ENCODE measurements around the gene KLHL6.
"Not testable (repeated sequence)": the region's sequence is repeated elsewhere in the genome, so short reads cannot be mapped to it uniquely, and the experiment has no call there.

KLHL6 gene, protein sequence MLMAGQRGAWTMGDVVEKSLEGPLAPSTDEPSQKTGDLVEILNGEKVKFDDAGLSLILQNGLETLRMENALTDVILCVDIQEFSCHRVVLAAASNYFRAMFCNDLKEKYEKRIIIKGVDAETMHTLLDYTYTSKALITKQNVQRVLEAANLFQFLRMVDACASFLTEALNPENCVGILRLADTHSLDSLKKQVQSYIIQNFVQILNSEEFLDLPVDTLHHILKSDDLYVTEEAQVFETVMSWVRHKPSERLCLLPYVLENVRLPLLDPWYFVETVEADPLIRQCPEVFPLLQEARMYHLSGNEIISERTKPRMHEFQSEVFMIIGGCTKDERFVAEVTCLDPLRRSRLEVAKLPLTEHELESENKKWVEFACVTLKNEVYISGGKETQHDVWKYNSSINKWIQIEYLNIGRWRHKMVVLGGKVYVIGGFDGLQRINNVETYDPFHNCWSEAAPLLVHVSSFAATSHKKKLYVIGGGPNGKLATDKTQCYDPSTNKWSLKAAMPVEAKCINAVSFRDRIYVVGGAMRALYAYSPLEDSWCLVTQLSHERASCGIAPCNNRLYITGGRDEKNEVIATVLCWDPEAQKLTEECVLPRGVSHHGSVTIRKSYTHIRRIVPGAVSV

DNA sequence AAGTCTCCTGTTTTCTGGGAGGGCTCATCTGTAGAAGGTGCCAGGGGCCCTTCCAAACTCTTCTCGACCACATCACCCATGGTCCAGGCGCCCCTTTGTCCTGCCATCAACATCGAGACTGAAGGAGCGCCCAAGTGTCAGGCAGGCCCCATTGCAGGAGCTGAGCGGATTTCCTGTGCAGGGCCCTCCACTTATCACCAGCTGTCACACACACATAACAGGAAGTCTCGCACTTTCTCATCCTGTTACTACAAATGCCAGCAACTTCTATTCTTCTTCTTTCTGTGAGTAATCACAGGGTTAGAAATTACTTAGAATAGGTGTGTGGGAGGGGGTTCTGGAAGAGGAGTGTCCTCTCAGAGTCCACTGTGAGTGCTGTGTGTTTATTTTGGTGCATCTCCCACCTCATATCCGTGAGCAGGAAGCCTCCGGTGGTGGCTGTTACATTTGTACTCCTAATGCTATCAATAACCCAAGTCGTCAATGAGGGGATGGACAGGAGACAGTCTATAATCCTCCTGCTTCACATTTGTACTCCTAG lies at the start of gene KLHL6:
Gene KLHL6 (minus strand): TSS at position 166 of the 541 bp plus-strand sequence. CDS start 53 bp downstream, at position 113.
- DNase-seq (ENCODE audit: low read depth): no peak

DNA sequence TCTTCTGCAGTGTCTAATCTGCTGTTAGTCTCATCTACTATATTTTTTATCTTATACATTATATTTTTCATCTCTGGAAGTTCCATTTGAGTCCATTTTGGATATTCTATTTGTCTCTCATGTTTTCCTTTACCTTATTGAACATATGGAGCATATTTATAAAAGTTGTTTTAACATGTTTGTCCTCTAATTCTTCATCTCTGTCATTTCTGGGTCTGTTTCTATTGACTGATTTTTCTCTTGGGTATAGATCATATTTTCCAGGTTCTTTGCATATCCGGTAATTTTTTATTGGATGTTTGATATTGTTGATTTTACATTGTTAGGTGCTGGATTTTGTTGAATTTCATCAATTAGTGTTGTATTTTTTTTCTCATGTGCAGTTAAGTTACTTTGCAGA lies 42.5 kb upstream of the KLHL6 start:
- no peak for DNase-seq (ENCODE audit: low read depth)

DNA sequence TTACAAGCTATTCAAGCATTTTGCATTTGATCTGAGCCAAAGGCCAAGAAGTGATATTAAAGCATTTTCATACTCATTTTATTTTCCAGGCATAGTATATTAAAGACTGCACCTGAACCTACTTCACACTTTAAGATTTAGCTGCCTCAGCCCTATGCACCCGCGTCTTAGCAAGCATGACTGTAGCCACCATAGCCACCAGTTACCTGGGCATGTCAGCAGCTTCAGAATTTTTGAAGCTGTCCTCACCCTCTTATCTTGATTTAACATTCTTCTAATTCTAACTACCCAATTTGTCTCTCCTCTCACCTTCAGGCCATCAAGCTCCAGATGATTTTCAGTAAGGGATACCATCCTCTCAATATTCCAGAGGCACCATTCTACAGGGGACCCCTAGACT lies 39.1 kb upstream of the KLHL6 start:
- no peak for DNase-seq (ENCODE audit: low read depth)

DNA sequence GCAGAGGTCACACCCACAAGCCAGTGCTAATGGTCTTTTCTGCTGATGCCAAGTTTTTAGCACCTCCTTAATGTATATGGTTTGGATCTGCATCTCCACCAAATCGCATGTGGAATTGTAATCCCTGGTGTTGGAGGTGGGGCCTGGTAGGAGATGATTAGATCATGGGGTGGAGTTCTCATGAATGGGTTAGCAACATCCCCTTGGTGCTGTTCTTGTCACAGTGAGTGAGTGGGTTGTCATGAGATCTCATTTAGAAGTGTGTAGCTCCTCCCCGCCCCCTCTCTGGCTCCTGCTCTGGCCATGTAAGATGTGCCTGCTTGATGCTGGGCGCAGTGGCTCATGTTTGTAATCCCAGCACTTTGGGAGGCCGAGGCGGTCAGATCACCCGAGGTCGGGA lies 37.3 kb upstream of the KLHL6 start:
- no peak for DNase-seq (ENCODE audit: low read depth)

DNA sequence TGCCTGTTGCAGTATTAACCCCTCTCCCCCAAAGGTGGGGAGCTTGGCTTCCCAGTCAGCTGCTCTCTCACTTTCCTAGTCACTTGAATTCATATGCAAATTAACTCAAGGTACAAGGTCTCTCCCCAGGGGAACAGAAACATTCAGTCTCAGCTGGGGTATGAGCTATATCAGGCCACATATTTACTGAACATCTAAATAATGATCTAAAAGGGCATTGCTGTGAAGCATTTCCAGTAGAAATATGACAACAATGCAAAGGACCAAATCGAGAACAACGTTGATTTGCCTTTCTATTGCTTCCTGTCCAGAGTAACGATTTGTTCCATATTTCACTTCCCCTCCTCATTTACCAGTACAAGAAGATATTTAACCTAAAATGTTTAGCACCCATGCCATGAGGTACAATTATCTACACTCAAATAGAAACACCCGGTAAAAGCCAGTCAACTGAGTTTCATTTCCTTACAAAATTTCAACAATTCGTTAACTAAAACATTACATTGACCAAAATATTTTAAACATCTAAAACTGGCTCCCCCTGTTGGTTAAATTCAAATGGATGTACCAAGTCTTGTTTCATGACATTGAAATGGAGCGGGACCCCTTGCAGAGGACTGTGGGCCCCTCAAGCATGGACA lies 36.5 kb upstream of the KLHL6 start:
- no peak for DNase-seq (ENCODE audit: low read depth)

DNA sequence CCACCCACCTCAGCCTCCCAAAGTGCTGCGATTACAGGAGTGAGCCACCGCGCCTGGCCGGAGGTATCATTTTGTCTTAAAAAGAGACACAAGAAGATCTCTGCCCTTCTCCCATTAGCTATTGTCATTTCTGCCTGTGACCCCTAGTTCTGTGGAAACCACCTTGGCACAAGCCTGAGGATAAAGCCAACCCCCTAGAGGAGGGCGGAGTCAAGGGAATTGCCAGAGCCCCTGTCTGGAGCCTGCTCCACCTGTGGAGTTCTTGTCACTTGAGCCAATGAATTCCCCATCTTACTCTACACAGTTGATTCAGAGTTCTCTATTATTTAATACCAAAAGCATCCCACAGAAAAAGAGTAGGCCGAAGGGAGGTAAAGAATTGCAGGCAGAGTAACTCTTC lies 34.9 kb upstream of the KLHL6 start:
- no peak for DNase-seq (ENCODE audit: low read depth)

DNA sequence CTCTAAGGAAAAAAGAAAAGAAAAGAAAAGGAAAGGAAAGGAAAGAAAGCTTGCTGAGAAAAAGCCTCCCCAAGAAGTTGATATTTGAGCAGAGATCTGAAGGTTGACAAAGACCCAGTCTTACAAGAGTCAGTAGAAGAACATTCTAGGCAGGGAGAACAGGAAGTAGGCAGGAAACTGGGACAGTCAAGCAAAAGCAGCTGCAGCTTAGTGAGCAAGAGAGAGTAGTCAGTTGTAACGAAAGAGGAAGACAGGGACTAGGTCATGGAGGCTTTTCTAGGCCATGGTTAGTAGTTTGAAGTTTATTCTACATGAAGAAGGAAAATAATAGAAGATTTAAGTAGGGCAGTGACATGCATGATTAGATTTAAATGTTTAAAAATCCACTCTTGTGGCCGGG lies 31.8 kb upstream of the KLHL6 start:
- DNase-seq (ENCODE audit: low read depth): no peak

DNA sequence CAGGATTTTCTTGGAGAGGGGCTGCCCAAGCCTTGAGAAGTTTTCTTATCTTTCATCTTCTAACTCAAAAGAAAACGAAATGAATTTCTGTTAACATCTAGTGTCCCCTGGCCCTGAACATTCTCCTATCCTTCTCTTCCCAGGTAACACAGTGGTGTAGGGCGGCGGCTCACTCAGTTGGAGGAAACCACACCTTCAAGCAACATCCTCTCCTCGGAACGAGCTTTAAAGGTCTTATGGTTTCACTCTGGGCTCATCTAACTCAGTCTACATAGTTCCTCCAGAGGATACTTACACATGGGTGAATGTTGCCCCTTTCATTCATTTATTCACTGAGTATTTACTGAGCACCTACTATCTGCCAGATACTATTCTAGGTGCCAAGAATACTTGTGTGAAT lies 31.0 kb upstream of the KLHL6 start:
- no peak for DNase-seq (ENCODE audit: low read depth)

DNA sequence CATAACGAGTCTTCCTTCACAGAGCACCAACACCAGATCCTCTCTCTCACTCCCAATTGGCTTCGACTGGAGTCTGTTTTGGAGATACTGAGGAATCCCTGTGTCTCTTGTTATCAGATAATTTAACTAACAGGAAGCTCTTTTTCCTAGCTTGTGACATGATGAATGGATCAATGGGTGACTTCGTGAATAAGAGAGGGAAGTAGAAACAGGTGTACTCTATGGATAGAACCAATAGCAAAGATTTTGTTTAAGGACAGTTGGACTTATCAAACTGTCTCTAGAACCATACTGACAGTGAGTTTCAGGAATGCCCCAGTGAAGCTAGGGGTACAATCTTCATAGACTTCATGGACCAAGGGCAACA lies 29.4 kb upstream of the KLHL6 start:
- no peak for DNase-seq (ENCODE audit: low read depth)

DNA sequence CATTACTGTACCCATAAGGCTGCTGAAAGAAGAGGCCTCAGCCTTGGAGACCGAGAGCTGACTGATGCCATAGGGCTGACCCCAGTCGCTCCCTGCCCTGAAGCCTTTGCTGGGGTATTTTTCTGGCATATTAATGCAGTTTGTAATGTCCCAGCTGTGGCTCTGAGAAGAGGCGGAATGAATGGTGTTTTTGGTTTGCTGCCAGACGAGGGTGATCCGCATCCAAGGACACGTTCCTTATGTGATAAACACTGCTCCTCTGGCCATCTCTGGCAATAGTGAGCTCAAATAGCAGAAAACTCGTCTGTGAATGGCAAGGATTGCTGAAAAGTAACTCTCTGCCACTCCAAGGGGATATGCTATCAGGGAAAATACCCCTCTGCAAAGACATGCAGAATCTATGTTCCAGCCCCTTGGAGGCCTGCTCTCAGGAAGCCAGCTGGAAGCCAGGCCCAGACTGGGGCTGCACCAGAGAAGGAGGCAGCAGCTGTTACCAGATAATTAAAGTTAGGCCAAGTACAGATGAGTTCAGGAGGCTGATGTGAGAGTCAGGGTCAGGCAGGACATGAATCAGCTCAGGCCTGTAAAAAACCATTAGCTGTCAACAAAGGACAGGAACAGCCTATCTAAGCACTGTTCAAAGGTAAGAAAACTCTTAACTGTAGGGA lies 28.9 kb upstream of the KLHL6 start:
- DNase-seq (ENCODE audit: low read depth): peak; percentile 19

DNA sequence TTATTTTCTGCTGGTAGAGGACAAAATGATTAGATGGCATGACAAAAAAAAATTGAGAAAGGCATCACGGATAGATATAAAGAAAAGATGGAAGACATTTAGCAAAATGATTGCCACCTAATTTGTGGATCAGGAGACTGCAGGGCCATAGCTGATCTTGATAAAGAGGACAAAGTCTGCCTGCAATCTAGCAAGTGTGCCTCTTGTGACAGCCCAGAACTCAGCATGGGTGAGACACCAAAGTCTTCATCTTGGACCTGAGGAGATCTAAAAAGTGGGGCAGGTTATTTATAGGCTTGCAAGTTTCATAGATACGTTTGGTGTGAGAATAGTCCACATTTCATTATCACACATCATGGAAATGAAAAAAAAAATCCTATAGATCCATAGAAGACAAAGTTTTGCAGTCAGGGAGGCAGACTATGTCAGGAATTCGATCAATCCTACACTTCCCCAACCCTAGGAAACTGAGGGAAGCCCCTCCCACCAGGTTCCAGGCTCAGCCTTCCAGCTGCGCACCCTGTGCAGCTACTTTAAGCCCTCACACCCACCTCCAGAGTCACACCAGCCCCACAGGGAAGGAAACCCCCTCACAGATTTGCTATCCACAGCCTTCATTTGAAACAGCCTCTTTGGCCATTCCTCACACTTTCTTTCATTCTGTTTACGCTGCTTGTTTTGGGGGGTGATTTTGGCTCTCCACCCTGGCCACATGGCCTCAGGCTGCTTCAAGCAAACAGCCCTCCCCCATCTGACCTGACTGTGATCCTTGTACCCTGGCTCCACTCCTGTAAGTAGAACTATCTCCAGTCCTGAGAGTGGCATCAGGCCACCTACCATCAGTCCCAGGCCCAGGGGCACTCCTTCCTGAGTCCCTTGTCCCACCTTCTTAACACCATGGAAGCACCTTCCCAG lies 28.1 kb upstream of the KLHL6 start:
- no peak for DNase-seq (ENCODE audit: low read depth)

DNA sequence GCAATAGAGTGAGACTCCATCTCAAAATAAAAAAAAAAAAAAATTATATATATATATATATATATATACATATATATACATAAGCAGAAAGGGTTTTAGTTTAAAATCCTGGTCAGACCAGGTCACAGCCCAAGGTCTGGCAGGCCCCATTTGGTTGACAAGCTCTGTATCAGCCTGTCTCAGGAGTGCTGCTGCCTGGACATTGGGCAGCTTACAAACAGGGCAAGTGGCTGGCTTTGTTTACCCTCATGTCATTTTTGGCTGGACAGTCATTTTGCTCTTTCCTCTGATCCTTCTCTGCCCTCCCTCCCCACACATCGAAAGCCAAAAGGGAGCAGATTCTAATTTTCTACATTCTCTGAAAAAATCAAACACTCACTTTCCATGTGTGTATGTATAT lies 26.7 kb upstream of the KLHL6 start:
- no peak for DNase-seq (ENCODE audit: low read depth)

DNA sequence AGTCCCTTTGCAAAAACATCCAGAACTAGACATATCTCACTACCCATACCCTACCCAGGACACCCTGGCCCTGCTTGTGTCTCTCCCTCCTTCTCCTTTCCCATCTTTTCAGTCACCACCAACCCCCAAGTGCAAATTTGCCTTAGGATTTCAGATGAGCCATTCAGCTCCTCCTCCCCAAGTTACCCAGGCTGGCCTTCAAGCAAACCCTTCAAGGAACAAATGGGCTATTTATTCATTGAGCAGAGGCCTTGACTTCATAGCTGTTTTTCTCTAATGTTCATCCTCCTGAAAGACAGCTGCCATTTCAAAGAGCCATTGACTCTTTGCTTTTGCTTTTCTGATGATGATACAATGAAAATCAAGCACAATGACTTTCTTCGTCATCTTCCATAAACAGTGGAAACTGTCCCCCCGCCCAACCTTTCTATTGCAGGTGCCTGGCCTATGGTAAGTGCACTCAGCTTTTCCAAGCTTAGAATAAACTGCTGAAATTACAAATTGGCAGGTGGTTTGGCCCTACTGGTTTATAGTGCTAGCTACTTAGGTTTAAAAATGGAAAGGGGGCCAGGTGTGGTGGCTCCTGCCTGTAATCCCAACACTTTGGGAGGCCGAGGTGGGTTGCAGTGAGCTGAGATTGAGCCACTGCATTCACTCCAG lies 26.1 kb upstream of the KLHL6 start:
- no peak for DNase-seq (ENCODE audit: low read depth)

DNA sequence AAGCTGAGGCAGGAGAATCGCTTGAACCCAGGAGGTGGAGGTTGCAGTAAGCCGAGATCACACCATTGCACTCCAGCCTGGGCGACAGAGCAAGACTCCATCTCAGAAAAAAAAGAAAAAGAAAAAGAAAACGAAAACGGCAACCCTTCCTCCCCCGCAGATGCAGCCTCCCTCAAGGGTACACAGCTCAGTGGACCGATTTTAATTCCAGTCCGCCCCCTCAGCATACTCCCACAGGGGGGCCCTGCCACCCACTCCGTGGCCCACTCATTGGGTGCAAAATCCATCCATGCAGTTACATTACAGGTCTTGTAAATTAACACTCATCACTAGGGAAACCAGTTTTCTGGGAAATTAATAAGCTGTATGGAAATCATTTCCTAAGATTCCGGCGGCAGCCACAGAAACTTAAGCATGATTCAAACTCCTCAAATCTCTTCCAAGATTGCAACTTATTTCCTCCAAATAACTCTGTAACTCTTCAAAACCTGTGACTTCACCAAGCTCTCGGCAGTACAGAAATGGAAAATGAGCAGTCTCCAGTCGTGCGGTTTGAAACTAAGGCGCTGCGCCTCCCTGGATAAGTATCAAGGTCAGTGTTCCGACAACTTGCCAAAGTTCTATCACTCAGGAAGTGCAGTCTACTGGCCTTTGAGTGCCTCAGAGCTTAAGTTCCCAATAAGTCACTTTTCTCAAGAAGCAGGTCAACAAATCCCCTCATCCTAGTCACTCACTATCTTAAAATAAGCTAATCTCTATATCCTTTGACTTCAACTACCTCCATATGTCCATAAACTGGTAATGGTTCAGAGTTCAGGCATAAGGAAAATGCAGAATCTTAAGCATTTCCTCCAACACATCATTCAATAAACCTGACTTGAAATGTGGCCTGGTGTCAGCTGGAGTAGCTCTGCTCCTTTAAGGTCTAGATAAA lies 24.7 kb upstream of the KLHL6 start:
- no peak for DNase-seq (ENCODE audit: low read depth)

DNA sequence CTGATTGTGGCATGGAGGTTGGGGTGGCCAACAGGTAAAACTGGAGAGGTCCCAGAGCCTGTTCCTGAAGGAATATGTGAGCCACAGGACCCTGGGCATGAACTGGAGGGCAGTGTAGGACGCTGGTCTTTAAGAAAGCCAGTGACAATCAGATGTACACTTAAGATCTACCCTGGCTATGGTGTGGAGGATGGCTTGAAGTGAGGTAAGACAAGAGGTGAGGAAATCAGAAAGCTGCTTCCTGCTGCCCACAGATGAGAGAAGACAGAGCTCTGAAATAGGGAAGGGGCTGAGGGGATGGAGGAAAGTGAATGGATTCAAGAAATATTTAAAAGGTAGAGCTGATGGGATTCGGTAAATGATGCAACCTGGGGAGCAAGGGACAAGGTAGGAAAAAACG lies 22.7 kb upstream of the KLHL6 start:
- DNase-seq (ENCODE audit: low read depth): no peak

DNA sequence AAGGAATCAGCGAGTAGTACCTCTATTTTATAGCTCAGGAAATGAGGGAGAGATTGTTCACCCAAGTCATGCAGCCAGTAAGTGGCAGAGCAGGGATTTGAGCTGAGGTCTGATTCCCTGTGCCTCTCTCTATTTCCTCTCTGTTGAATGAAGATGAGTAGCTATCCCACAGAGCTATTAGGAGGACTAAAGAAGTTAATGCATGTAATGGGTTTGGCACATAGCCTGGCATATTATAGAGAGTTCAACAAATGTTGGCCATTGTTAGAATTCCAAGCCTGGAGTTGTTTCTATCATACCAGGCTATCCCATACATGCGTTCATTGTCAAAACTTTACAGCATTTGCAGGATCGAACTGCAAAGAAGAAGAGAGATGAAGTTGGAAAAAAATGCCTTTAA lies 21.8 kb upstream of the KLHL6 start:
- DNase-seq (ENCODE audit: low read depth): no peak

DNA sequence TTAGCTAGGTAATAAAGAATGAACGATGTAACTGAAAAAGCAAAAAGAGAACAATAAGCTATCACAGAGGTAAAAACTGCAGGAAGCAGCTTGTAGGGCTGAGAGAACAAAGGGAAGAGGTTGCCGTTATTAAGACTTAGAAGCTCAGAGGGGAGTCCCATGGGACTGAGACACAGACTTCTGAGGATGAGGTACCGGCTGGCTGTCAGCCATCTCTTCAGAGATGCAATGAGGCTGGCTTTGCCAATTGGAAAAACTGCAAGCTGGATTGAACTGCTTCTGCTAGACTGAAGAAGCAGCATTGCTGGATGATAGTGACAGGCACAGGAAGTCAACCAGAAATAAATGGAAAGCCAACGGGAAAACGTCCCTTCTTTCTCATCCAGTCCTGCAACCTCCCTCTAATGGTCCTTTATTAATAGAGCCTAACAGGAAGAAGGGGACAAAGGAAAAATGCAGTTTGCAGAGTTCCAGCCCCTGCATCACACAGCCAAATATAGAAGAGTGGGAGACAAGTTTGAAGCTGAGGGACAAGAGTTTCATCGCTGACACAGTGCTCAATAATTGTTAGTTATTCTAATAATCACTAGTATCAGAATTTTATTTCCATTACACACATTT lies 21.1 kb upstream of the KLHL6 start:
- no peak for DNase-seq (ENCODE audit: low read depth)

DNA sequence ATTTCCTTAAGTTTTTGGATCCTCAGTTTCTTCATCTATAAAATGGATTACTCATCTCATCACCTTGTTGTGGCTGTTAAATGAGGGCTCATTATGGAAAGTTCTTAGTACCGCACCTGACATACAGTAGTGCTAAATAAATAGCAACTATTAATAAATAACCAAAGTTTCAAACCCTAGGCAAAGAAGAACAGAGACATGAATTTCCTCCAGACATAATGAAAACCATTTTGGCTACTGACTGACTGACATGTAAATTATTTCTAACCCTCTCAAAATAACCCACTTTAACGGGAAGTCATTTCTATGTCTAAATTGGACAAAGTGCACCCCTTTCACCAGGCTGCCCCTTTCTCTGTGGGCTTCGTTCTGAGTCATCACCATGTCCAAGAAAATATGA lies 17.4 kb upstream of the KLHL6 start:
- no peak for DNase-seq (ENCODE audit: low read depth)

DNA sequence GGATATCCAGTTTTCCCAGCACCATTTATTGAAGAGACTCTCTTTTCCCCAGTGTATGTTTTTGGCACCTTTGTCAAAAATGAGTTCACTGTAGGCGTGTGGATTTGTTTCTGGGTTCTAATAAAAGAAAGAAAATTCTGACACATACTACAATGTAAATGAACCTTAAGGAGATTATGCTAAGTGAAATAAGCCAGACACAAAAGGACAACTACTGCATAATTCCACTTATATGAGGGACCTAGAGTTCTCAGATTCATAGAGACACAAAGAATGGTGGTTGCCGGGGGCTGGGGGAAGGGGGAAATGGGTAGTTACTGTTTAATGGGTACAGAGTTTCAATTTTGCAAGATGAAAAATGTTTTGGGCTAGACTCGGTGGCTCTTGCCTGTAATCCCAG lies 14.7 kb upstream of the KLHL6 start:
- not testable (repeated sequence) for DNase-seq (ENCODE audit: low read depth)
